ENCODE data around the gene PCSK5. TPM values are rescaled to one million over a fixed set of nuclear protein-coding genes. Genes with fewer than 3 reads are reported as not detected.
"Not testable (repeated sequence)": the region's sequence is repeated elsewhere in the genome, so short reads cannot be mapped to it uniquely, and the experiment has no call there.

PCSK5 gene
- total and polyA plus RNA-seq, 2 experiments from 2014 or later: 59.1 to 71.7 TPM

GRCh38 chr9:75896193-75896592 lies 5.7 kb downstream of the PCSK5 start:
- Histone ChIP-seq H3K9me2 (replicated peaks; ENCODE audit: insufficient read depth) (no peaks in the 10 kb centered on the region), H3K4me3 (no peak overlapping the region), H4K20me1 (ENCODE audit: insufficient read depth, poor library complexity, severe bottlenecking) (peaks cover 17% of the 10 kb centered on the region), H3K4me1 (ENCODE audit: insufficient read depth) (peaks cover 24% of the 10 kb centered on the region), H2AFZ (no peak overlapping the region), H3K79me2 (peaks cover 98% of the 10 kb centered on the region), H3K27ac (peak overlapping the region; percentile 29), H3K4me2 (peak overlapping the region; percentile 81), H3K27me3 (no peaks in the 10 kb centered on the region), H3K36me3 (replicated peaks; ENCODE audit: insufficient read depth, low read depth) (no peaks in the 10 kb centered on the region), H3K9me3 (ENCODE audit: low read depth) (no peaks in the 10 kb centered on the region)
- DNase-seq (ENCODE audit: low spot score): no peak
- 55% methylated on average over 3 of the region's 3 CpGs for WGBS (ENCODE audit: low lambda C conversion rate, missing lambda C conversion rate)
- TF ChIP-seq EZH2 (IDR thresholded peaks at IDR 0.05; ENCODE audit: borderline replicate concordance) (no peak), CTCF (IDR thresholded peaks at IDR 0.05; ENCODE audit: poor library complexity) (no peak), EZH2phosphoT487 (IDR thresholded peaks at IDR 0.05; ENCODE audit: low read depth, severe bottlenecking, unreplicated experiment) (no peak)

- WGBS (ENCODE audit: low lambda C conversion rate, missing lambda C conversion rate): 89% methylated on average over 7 of the region's 7 CpGs
Measured at GRCh38 chr9:75900893-75901524, 10.5 kb downstream of the PCSK5 start.

GRCh38 chr9:75903785-75904360 lies 13.4 kb downstream of the PCSK5 start:
- no peaks in the 10 kb centered on the region for H3K9me2 ChIP-seq (replicated peaks; ENCODE audit: insufficient read depth)
- no peak overlapping the region for H3K4me3 ChIP-seq
- H3K4me2 ChIP-seq: no peak overlapping the region
- H2AFZ ChIP-seq: no peak overlapping the region
- 75% methylated on average over 5 of the region's 5 CpGs for WGBS (ENCODE audit: low lambda C conversion rate, missing lambda C conversion rate)
- TF ChIP-seq EZH2 (IDR thresholded peaks at IDR 0.05; ENCODE audit: borderline replicate concordance) (no peak), CTCF (IDR thresholded peaks at IDR 0.05; ENCODE audit: poor library complexity) (no peak), EZH2phosphoT487 (IDR thresholded peaks at IDR 0.05; ENCODE audit: low read depth, severe bottlenecking, unreplicated experiment) (no peak)
- H3K27ac ChIP-seq: peak overlapping the region; percentile 66
- H3K27me3 ChIP-seq: no peaks in the 10 kb centered on the region
- H3K36me3 ChIP-seq (replicated peaks; ENCODE audit: insufficient read depth, low read depth): no peaks in the 10 kb centered on the region
- no peak for DNase-seq (ENCODE audit: low spot score)
- H4K20me1 ChIP-seq (ENCODE audit: insufficient read depth, poor library complexity, severe bottlenecking): no peaks in the 10 kb centered on the region
- no peaks in the 10 kb centered on the region for H3K9me3 ChIP-seq (ENCODE audit: low read depth)
- H3K79me2 ChIP-seq: peaks cover 82% of the 10 kb centered on the region
- H3K4me1 ChIP-seq (ENCODE audit: insufficient read depth): peaks cover 2% of the 10 kb centered on the region

More at GRCh38 chr9:75900893-75901524, 10.5 kb downstream of the PCSK5 start:
- H3K27me3 ChIP-seq; H3K4me3 ChIP-seq; H3K9me3 ChIP-seq (ENCODE audit: low read depth); H4K20me1 ChIP-seq (ENCODE audit: insufficient read depth, poor library complexity, severe bottlenecking); H3K36me3 ChIP-seq (replicated peaks; ENCODE audit: insufficient read depth, low read depth); H2AFZ ChIP-seq; H3K4me2 ChIP-seq; DNase-seq (ENCODE audit: low spot score); H3K9me2 ChIP-seq (replicated peaks; ENCODE audit: insufficient read depth); H3K27ac ChIP-seq: not testable (repeated sequence)
- Histone ChIP-seq H3K4me1 (ENCODE audit: insufficient read depth) (peaks cover 15% of the 10 kb centered on the region), H3K79me2 (peaks cover 94% of the 10 kb centered on the region)

- no peak overlapping the region for H3K4me2 ChIP-seq
- no peaks in the 10 kb centered on the region for H4K20me1 ChIP-seq (ENCODE audit: insufficient read depth, poor library complexity, severe bottlenecking)
- H3K4me3 ChIP-seq: no peak overlapping the region
- H3K79me2 ChIP-seq: peaks cover 81% of the 10 kb centered on the region
- H3K9me3 ChIP-seq (ENCODE audit: low read depth): no peaks in the 10 kb centered on the region
- no peaks in the 10 kb centered on the region for H3K9me2 ChIP-seq (replicated peaks; ENCODE audit: insufficient read depth)
- TF ChIP-seq CTCF (IDR thresholded peaks at IDR 0.05; ENCODE audit: poor library complexity): no peak
- TF ChIP-seq EZH2 (IDR thresholded peaks at IDR 0.05; ENCODE audit: borderline replicate concordance): no peak
- no peak for TF ChIP-seq EZH2phosphoT487 (IDR thresholded peaks at IDR 0.05; ENCODE audit: low read depth, severe bottlenecking, unreplicated experiment)
- peak overlapping the region; percentile 66 for H3K27ac ChIP-seq
- H3K36me3 ChIP-seq (replicated peaks; ENCODE audit: insufficient read depth, low read depth): no peaks in the 10 kb centered on the region
- no peaks in the 10 kb centered on the region for H3K27me3 ChIP-seq
- no peak for DNase-seq (ENCODE audit: low spot score)
- no peaks in the 10 kb centered on the region for H3K4me1 ChIP-seq (ENCODE audit: insufficient read depth)
- H2AFZ ChIP-seq: no peak overlapping the region
Measured at GRCh38 chr9:75904364-75904763, 13.9 kb downstream of the PCSK5 start.
